HG03469 (cell line): ENCODE data around the gene PPP4R3A.
"Not testable (repeated sequence)": the region's sequence is repeated elsewhere in the genome, so short reads cannot be mapped to it uniquely, and the experiment has no call there.

Source experiments
- ATAC-seq: cut with Tn5 transposase; IDR thresholded peaks from one replicate; pipeline ENCODE4 v1.9.1; 2021; ENCODE audit warnings: mild to moderate bottlenecking, moderate library complexity, moderate number of reproducible peaks; ENCODE audit not compliant: unreplicated experiment

Gene PPP4R3A

GRCh38 chr14:91410771-91411536 lies 99.2 kb downstream of the PPP4R3A start:
- no peak for ATAC-seq

DNA sequence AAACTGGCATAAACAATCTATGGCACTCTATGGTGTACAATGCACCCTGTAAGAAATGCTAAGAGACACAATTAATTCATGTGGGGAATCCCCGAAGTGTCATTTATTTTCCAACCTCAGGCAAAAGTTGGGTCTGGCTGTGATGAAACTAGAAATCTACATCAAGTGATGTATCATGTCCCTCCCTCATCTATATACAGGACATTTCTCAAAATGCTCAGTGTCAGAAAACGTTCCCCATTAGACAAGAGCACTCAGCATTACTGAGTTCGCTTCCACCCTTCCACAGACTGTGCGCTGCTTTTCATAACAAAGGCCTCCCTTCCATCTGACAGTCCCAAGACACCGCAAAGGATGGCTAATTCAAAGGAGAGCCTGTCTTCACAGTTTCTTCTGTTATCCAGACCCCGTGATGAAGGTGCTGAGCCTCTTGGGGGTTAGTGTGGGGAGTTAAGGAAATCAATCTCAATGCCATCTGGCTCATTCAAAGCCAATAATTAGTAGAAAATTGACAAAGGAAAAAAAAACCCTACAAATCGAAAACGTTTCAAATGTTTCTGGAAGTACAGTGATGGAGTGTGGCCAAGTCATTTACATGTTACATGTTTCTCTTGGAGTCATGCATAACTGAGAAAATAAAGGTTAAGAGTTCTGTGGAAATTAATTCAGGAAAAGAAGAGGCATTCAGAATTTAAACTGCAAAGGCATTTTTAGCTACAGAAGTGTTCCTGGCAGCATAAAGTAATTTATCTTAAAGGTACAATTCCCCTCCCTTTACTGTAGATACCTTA lies 100.0 kb downstream of the PPP4R3A start:
- ATAC-seq = no peak

DNA sequence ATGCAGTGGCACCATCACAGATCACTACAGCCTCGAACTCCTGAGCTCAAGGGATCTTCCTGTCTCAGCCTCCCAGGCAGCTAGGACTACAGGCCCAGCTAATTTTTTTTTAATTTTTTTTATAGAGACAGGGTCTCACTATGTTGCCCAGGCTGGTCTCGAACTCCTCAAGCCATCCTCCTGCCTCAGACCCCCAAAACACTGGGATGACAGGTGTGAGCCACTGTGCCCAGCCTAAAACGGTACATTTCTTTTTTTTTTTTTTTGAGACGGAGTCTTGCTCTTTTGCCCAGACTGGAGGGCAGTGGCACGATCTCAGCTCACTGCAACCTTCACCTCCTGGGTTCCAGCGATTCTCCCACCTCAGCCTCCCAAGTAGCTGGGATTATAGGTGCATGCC lies 100.9 kb downstream of the PPP4R3A start:
- ATAC-seq = not testable (repeated sequence)
